ENCODE data around the gene MYLK.

MYLK gene

GRCh38 chr3:123768480-123769355 lies 115.4 kb downstream of the MYLK start:
- no peak for DNase-seq

- no peak for DNase-seq
Observed at GRCh38 chr3:123767564-123768292, 116.4 kb downstream of the MYLK start.

DNA sequence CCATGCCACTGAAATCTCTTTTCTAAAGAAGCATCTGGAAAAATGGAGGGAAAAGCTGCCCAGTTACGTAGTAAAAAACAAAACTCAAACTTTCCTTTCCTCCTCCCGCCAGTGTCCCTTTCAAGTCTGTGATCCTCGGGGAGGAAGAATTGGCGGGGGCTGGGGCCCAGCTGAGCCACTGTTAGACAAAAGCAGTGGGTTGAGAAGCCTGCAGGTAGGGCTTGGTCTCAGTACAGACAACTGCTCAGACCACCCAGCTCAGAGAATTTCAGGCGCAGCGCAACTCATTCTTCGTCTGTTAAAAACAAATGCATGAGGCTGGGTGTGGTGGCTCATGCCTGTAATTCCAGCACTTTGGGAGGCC lies 117.1 kb downstream of the MYLK start:
- no peak for DNase-seq

- no peak for DNase-seq
Observed at GRCh38 chr3:123766193-123767008, 117.7 kb downstream of the MYLK start.

DNA sequence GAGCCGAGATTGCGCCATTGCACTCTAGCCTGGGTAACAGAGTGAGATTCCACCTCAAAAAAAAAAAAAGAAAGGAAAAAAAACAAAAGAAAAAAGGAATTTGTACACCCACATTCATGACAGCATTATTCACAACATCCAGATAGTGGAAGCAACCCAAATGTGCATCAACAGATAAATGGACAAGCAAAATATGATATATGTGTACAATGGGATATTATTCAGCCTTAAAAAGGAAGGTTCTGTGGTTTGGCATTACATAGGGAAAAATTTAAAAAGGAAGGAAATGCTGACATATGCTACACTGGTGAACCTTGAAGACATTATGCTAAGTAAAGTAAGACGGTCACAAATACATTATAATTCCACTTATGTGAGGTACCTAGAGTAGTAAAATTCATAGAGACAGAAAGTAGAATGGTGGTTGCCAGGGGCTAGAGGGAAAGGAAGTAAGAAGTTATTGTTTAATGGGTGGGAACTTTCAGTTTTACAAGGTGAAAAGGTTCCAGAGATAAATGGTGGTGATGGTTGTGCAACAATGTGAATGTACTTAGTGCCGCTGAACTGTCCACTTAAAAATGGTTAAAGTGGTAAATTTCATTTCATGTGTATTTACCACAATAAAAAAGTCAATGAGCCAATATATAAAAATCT lies 118.5 kb downstream of the MYLK start:
- no peak for DNase-seq

DNA sequence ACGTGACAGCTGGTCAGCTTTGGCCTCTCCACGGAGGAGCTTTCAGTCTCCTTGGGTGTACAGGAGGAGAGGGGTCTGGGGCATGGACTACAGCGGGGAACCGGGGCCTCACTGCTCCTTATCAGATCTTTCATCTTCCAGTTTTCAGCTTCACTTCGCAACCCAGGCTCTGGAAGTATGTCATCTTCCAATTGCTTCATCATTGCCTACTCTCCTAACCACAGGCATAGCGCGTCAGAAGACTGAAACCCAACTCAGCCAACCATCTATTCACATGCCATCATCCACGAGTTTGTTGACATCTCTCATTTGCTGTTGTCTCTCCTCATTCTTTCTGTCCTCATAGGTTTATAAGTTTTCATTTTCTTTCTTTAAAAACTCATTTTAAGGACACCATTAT lies 119.5 kb downstream of the MYLK start:
- DNase-seq: no peak

DNA sequence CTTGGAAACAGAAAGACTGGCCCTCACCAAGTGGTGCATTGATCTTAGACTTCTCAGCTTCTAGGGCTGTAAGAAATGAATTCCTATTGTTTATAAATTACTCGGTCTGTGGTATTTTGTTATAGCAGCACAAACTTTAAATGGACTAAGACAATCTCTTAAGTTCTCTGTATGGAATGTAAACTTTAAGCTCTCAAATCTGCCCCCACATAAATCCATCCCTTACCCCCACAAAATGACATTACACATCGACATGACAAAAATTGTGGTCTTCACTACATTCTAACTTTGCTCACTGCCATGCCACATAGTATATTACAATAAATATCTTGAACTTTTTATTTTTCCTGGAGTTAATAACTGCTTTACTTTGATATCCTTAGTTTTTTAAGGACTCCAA lies 121.3 kb downstream of the MYLK start:
- no peak for DNase-seq

DNA sequence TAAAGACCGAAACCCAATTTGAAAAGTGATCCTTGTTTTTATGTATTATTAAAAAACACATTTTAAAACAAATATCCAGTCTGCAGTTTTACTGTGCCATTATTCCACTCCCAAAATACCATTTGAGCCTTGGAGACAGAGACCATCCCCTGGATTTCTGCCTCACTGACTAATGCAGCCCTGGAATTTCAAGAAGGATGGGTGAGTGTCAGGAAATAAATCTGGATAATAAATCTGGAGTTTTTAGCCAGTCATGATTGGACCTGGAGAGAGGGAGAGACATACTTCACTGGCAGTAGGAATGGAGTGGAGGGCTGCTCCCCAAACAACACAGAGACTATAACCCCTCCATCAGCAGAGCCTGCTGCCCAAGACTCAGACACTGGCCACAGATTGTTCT lies 123.3 kb downstream of the MYLK start:
- no peak for DNase-seq

DNA sequence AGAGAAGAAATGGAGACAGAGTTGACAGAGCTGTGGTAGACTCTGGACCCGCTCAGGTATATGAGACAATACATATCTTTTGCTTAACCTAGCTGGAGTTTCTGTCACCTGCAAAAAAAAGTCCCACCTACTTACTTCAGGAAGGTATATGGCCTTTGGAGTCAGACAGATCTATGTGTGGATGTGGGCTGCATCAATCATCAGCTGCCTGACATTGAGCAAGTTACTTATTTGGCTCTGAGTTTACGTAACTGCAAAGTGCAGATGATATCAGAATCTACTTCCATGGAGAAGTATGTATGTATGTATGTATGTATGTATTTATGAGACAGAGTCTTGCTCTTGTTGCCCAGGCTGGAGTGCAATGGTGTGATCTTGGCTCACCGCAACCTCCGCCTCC lies 124.3 kb downstream of the MYLK start:
- no peak for DNase-seq

- DNase-seq: no peak
Observed at GRCh38 chr3:123759311-123759710, 124.8 kb downstream of the MYLK start.

DNA sequence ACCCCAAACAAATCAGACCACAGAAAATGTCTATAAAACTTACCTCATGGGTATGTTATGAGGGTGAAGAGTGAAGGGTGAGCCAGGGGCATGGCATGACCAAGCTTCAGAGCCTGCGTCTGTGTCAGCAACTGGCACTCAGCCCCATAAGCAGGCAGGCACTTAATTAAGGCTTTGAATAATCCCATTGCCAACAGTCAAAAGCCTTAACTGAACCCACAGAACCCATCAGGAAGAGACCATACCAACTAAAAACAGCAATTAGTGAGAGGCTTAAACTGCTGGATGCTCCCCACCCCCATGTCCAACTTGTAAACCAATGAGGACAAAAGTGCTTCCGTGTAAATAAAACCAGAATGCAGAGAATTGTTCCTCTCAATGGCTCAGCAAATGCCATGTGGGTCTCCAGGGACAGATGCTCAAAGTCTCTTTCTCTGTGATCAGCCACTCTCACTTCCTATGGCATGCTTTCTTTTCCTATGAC lies 126.0 kb downstream of the MYLK start:
- DNase-seq: peak; percentile 61

DNA sequence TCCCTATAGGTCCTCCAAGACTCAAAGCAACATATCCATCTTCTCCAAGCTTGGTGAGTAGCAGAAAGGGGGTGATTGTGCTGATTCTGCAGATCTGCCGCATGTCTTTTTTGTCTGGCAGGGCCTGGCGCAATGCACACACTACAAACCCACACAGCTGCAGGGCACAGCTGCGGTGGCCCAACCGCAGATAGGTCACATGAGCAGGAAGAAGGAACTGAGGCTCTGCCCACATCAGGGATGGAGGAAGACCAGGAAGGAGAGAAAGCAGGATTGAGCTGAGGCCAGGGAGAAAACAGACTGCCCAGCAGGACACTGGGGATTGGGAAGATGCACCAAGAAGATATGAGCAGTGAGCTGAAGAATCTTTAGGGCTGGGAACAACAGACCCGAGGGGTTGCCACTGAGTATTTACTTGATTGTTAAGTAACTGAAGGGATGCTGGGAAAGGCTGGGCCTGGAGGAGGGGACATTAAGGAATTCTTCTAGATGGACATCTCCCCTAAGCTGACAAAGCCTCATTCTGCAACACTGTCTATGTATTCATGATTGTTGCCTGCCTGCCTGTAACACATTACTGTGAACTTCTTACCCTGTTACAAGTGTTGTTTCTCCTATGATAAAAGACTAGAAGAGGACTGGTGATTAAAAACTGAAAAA lies 126.7 kb downstream of the MYLK start:
- peak; percentile 49 for DNase-seq

DNA sequence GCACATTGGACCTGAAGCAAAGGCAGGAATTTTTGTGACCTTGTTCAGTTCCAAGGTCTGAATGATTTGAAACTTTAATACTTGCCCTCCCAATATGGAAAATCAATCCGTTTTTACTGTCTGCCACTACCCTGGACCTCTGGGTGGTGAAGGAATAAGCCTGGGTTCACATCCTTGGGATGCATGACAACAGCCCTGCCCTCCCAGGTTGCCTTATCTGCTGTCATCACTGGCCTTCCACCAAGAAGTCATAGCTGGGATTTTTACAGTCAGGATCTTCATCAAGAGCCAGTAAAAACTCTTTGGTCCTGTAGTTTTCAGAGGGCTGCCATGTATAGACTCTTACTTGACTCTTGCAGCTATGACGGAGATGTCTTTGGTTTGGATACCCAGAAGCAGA lies 128.6 kb downstream of the MYLK start:
- DNase-seq: no peak

DNA sequence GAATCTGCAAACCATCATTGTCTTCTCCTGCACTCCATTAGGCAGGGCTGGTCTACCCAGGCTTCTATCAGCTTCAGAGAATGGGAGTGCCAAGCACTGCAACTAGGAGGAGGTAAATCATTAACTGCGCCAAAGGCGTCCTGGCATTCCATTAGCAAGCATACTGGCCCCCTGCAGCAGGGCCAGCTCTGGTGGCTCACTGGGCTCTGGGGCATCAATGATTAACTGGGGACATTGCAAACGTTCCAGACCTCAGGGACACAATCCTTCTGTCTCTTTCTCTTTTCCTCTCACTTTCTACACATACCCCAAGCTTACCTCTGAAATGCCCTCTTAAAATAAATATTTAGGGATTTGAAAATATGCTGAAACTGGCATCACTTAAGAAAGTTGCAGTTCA lies 129.0 kb downstream of the MYLK start:
- DNase-seq: no peak

DNA sequence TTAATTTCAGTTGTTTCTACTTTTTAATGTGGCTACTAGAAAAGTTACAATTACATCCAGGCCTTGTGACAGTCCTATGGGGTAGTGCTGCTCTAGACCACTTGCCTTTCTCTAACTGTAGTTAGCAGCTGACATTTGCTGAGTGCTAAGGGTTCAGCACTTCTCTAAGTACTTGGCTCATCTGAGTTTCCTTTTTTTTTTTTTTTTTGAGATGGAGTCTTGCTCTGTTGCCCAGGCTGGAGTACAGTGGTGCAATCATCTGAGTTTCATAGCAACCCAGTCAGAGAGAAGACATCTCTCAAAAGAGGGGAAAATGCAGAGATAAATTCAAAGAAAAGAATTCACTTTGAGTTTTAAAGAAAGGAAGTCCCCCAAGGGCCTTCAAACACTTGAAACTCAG lies 130.8 kb downstream of the MYLK start:
- no peak for DNase-seq

DNA sequence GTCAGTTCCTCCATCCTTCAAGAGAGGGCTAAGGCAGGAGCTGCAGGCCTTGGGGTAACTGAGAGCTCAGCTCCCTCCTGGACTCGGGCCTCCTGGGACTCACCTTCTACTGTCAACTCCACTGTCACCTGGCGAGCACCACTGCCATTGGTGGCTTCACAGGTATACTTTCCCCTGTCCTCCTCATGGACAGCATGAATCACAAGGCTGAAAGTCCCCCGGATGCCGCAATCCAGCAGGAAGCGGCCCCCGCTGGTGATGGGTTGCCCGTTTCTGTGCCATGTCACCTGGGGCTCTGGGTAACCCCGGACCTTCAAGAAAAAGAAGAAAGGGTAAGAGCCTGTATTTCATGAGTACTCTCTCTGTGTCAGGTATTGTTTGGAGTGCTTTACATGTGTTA lies 131.9 kb downstream of the MYLK start:
- DNase-seq: no peak

- no peak for DNase-seq
Observed at GRCh38 chr3:123751433-123751832, 132.7 kb downstream of the MYLK start.

GRCh38 chr3:123750659-123751420 lies 133.3 kb downstream of the MYLK start:
- no peak for DNase-seq

DNA sequence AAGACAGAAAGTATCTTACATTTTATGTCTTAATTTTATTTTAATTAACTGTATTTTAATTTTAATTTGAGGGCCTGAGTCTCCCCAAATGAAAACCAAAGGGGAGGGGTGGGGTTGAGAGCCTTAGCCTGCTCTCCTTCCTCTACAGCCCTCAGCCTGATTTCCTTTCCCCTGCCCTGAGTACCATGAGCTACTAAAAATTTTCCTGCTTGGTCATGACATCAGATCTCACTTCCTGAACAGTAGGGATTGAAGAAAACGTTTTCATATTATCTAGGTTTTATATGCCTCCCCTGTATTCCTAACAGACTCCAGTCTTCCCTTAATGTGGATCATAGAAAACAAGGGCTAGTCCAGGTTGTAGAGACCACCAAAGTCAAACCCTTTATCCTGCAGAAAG lies 133.9 kb downstream of the MYLK start:
- DNase-seq: no peak

- no peak for DNase-seq
Observed at GRCh38 chr3:123749711-123750110, 134.4 kb downstream of the MYLK start.

- no peak for DNase-seq
Observed at GRCh38 chr3:123745184-123745855, 138.8 kb downstream of the MYLK start.
